SH-SY5Y (cell line): Measurements from ENCODE around the gene FGFR4.

ENCODE experiments used
- GATA2 ChIP-seq: IDR thresholded peaks from 2 replicates; pipeline ENCODE4 v1.6.1; 2011; ENCODE audit warnings: mild to moderate bottlenecking, low read depth, low read length
- GATA3 ChIP-seq: IDR thresholded peaks from 2 replicates; pipeline ENCODE4 v1.6.1; 2011; ENCODE audit warnings: low read depth, mild to moderate bottlenecking, low read length, moderate library complexity

DNA sequence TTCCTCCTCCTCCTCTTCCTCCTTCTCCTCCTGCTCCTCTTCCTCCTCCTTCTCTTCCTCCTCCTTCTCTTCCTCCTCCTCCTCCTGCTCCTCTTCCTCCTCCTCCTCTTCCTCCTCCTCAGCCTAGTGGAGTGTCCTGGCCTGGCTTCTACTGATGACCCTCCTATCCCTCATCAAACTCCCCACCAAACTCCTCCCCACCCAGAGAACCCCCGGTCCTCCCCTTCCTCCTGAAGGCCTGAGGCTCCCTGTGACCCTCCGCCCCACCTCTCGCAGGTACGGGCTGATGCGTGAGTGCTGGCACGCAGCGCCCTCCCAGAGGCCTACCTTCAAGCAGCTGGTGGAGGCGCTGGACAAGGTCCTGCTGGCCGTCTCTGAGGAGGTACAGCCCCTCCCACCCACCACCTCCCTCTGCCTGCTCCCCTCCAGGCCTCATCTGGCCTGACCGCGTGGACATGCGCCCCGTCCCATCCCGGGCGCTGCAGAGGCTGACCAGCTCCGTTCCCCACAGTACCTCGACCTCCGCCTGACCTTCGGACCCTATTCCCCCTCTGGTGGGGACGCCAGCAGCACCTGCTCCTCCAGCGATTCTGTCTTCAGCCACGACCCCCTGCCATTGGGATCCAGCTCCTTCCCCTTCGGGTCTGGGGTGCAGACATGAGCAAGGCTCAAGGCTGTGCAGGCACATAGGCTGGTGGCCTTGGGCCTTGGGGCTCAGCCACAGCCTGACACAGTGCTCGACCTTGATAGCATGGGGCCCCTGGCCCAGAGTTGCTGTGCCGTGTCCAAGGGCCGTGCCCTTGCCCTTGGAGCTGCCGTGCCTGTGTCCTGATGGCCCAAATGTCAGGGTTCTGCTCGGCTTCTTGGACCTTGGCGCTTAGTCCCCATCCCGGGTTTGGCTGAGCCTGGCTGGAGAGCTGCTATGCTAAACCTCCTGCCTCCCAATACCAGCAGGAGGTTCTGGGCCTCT, 10.6 kb downstream of the FGFR4 start:
- TF ChIP-seq GATA2 (no peak), GATA3 (no peak)
